ENCODE data around the gene DDX42.
"Not testable (repeated sequence)": the region's sequence is repeated elsewhere in the genome, so short reads cannot be mapped to it uniquely, and the experiment has no call there.

The DDX42 gene

DNA sequence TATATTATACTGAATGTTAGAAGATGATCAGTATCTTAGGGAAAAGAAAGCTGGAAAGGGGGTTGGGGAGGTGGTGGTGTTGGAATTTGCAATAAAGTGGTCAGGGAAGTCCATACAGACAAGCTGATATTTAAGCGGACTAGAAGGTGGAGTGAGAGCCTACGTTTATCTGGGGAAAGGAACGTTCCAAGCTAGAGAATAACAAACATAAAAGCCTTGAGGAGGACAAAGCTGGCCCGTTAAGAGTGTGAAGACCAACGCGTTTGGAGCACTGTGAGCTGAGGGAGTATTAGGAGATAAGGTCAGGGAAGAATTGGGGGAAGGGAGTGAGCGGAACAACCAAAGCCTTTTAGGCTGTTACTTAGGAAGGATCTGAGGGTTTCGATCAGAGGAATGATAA is 1.4 kb downstream of the DDX42 start:
- DNase-seq (ENCODE audit: low spot score) = no peak

DNA sequence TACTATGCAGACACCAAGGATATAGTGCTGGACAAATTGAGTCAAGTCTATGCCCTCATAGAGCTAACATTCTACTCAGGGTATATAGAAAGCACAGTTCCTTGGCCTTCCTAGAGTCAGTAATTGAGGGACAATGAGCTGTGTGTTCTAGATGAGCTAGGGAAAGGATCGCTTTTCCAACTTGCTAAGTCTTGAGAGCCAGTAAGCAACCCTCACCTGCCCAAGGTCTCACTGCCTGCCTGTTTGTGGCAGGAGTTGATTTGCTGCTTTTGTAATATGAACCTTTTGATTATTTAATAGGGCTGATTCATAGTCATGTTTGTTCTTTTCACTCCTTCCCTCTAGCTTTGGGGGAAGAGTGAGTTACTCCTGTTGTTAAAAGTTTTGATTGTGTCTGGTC is 6.5 kb downstream of the DDX42 start:
- no peak for DNase-seq (ENCODE audit: low spot score)

DNA sequence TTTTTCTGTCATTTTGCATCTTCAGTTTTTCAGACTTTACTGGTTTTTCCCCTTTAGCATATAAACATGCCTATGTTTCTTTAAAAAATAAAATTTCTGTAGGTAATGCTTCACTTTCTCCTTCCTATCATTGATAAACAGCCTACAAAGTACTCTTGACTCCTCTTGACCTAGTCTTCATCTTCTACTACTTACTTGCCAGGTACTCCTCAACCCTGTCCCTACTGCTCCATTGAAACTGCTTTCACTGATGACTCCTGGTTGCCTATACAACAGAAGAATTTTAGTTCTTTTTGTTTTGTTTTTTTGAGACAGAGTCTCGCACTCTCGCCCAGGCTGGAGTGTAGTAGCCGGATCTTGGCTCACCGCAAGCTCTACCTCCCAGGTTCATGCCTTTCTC is 7.0 kb downstream of the DDX42 start:
- no peak for DNase-seq (ENCODE audit: low spot score)

DNA sequence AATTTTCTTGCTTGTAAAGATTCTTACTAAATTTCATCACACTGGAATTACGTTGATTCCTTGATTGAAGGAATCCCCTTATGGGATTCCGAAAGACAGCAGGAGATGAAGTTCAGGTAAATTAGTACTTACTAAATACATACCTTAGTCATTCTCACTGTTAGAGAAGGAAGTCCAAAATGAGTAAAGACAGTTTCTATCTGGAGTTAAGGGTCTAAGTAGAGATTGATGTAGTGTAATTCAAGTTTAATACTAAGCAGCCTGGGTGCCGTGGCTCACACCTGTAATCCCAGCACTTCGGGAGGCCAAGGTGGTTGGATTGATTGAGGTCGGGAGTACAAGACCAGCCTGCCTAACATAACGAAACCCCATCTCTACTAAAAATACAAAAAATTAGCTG is 9.6 kb downstream of the DDX42 start:
- DNase-seq (ENCODE audit: low spot score) = no peak

DNA sequence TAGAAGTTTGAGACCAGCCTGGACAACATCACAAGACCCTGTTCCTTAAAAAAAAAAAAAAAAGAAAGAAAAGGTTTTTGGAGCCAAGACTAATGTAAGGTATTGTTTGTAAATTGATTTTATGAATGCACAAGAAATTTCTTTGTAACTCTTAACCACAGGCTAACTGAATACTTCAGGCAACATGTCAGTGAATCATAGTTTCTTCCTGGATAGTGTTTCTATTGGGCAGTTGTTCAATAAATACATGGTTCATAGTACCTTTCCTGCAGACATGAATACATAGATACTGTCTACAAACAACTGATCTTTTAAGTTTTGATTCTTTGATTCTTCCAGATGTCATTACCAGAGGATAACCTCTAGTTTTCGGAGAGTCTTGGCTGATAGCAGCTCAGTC is 11.6 kb downstream of the DDX42 start:
- DNase-seq (ENCODE audit: low spot score) = no peak

DNA sequence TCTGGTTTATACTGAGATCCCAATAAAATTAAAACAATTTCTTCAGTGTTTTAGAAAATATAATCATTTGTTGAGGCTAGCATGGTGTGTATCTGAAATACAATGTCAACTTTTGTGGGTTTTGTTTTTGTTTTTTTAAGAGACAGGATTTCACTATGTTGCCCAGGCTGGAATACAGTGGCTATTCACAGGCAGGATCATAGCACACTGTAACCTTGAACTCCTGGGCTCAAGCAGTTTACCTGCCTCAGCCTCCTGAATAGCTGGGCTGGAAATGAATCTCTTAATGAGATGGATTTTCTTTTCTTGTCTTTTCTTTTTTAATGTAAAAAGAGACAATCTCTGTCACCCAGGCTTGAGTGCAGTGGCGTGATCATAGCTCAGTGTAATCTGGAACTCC is 12.1 kb downstream of the DDX42 start:
- DNase-seq (ENCODE audit: low spot score) = no peak

DNA sequence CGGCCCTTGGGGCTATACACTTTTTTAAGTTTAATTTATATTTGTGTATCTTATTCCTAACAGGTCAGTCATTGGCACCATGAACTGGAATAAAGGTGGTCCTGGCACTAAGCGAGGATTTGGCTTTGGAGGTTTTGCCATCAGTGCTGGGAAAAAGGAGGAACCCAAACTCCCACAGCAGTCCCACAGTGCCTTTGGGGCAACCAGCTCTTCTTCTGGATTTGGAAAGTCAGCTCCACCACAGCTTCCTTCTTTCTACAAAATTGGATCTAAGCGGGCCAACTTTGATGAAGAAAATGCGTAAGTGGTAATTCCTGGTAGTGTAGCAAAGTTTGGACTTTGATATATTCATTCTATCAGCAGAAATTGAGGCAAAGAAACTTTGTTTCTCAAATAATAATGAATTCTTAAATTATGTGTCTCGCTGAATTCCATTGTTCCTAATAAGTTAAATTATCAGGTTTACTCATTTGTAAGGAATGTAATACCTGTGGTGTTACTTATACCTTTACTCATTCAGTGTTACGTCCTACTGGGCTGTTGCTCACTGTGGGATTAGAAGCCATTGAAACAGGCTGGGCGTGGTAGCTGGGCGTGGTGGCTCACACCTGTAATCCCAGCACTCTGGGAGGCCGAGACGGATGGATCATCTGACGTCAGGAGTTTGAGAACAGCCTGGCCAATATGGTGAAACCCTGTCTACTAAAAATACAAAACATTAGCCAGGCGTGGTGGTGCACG is 13.2 kb downstream of the DDX42 start:
- no peak for DNase-seq (ENCODE audit: low spot score)

DNA sequence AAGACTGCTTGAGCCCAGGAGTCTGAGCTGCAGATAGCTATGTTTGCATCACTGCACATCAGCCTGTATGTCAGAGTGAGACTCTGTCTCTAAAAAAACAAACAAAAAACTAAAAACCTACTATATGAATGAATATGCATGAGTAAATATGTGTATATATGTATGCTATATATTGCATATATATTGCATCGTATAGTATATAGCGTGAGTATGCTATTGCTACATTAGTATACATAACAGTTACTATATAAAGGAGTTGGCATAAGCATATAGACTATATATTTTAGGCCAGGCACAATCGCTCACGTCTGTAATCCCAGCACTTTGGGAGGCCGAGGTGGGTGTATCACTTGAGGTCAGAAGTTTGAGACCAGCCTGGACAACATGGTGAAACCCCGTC is 16.1 kb downstream of the DDX42 start:
- DNase-seq (ENCODE audit: low spot score) = no peak

DNA sequence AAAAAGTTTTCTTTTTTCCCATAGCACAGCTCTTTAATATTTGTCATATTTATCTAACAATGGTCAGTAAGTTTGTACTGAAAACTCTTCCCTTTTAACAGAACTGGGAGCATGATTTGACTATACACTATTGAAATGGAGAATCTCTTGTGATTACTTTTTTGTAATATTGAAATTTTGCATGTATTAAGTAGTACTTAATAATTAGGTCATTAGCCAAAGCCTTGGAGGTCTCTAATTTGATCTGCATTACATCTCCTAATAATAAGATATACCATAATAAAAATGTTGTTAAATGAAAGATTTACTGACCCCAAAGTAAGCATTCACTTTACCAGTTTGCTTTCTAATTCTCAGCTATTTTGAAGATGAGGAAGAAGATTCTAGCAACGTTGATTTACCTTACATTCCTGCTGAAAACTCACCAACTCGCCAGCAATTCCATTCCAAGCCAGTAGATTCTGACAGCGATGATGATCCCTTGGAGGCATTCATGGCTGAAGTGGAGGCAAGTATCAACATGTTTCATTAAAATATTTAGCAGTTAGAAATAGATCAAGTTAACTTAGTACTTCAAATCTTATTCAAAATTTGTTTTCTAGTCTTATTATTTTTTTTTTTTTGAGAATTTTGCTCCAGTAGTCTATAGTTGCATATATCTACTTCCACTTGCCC is 18.2 kb downstream of the DDX42 start:
- no peak for DNase-seq (ENCODE audit: low spot score)

DNA sequence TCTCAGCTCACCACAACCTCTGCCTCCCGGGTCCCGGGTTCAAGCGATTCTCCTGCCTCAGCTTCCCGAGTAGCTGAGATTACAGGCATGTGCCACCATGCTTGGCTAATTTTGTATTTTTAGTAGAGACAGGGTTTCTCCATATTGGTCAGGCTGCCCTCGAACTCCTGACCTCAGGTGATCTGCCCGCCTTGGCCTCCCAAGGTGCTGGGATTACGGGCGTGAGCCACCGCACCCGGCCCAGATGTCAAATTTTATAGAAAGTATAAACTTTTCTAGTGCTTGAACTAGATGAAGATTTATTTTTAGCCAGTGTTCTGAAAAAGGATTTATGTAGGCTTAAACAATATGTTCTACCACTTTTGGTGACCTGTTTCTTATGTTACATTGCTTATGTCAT is 22.4 kb downstream of the DDX42 start:
- DNase-seq (ENCODE audit: low spot score) = not testable (repeated sequence)

DNA sequence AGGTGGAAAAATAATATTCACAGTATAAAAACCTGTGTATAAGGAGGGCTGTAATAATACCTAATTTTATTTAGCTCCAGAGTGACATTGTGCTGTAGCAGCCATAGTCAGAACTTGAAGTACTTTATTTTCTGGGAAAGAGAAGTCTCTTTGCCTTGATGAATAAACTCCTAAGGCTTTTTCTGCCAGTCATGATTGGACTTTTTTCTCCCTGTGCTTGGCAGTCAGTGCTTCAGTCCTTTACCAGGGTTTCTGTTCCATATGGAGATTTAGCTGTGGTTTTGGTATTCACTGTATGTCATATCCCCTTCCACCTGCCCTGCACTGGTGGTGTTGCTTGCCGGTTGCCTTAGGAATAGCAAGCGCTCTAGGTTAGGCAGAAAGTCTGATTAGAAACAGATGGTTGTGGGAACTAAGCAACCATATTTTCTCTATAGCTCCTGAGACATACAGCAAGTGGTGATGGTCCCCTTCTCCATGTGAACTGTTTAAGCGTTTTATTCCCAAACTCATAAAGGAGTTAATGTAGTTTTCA is 24.7 kb downstream of the DDX42 start:
- DNase-seq (ENCODE audit: low spot score) = no peak

DNA sequence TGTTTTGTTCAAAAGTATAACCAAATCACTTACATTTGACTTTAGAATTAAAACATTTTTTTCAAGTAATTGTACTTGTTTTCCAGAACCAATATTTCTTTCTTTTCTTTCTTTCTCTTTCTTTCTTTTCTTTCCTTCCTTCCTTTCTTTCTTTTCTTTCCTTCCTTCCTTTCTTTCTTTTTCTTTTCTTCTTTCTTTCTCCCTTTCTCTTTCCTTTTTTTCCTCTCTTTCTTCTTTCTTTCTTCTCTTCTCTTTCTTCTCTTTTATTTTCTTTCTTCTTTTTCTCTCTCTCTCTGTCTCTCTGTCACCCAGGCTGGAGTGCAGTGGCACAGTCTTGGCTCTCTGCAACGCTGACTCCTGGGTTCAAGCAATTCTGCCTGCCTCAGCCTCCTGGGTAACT is 26.8 kb downstream of the DDX42 start:
- no peak for DNase-seq (ENCODE audit: low spot score)

DNA sequence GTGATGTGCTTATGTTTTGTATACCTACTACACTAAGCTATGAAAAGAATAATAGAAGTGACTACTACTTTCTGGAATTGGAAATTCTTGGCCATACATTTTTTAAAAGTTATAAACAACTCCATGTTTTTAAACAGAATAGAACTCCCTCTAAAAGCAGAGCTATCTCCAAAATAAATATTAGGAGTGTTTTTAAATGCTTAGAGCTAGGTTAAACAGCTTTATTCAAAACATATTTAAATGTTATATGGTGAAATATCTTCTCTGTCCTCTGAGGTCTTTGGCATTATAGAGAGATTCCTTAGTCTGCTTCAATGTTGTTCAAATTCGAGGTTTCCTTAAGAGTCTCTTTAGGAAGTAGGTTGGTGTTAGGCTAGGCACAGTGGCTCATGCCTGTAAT is 30.4 kb downstream of the DDX42 start:
- DNase-seq (ENCODE audit: low spot score) = no peak

DNA sequence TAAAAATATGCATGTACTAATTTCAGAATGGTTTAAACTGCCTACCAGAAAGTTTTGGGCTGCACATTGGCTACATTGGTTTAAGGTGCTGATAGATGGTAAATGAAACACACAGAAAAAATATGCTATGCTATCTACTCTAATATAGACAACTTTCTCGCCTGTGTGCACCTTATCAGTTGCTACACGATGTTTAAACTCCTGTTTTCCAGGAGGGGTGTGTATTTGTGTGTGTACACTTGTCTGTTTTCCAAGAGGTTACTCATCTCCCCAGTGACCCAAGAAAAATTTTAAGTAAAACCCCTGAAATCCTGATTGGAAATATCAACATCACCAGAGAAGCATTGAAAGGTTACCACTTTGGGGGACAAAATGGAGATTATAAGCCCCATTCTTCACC is 31.6 kb downstream of the DDX42 start:
- no peak for DNase-seq (ENCODE audit: low spot score)

DNA sequence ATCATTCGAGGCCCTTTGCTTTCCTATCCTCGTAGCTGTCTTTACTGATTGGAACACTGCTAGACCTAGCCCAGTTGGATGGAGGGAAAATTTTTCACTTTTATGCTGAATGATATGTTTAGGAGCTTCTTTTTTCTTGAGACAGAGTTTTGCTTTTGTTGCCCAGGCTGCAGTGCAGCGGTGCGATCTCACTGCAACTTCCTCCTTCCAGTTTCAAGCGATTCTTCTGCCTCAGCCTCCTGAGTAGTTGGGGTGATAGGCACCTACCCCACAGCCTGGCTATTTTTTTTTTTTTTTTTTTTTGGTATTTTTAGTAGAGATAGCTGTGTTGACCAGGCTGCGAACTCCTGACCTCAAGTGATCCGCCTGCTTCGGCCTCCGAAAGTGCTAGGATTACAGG is 36.0 kb downstream of the DDX42 start:
- no peak for DNase-seq (ENCODE audit: low spot score)

DNA sequence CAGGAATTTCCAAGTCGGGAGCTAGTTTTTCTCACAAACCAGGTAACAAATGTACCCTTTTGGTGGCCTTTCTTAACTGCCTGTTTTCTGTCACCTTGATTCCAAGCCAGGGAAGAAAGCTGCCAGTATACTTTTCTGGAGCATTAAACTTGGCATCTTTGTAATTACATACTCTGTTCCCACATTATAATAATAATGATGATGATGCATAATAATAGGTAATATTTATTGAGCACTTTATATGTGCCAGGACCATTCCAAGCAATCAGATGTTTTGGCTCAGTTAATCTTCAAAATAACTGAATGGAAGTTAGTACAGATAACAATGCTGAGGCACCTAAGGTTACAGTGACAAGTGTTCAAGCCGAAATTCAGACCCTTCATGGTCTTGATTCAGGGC is 42.2 kb downstream of the DDX42 start:
- no peak for DNase-seq (ENCODE audit: low spot score)

DNA sequence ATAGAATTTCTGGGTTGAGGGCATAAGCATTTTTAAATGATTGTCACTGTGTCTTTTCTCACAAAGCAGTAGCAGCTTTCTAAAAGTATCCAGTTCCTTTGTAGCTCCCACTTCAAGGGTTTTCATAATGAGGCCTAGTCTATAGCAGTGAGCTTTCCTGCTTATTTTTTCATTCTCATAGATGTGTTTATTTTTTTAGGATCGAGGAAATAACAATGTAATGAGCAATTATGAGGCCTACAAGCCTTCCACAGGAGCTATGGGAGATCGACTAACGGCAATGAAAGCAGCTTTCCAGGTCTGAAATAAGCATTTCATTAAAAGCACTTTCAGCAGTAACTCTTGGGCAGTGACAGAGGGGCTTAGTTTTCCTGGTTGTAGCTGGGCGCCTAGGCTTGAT is 42.7 kb downstream of the DDX42 start:
- no peak for DNase-seq (ENCODE audit: low spot score)

DNA sequence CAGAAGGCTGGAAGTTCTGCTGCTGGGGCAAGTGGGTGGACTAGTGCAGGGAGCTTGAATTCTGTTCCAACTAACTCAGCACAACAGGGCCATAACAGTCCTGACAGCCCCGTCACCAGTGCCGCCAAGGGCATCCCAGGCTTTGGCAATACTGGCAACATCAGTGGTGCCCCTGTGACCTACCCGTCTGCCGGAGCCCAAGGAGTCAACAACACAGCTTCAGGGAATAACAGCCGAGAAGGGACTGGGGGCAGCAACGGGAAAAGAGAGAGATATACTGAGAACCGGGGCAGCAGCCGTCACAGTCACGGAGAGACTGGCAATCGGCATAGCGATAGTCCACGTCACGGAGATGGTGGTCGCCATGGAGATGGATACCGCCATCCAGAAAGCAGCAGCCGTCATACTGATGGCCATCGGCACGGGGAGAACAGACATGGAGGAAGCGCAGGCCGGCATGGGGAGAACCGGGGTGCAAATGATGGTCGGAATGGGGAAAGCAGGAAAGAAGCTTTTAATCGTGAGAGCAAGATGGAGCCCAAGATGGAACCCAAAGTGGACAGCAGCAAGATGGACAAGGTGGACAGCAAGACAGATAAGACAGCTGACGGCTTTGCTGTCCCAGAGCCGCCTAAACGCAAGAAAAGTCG is 43.9 kb downstream of the DDX42 start:
- no peak for DNase-seq (ENCODE audit: low spot score)

DNA sequence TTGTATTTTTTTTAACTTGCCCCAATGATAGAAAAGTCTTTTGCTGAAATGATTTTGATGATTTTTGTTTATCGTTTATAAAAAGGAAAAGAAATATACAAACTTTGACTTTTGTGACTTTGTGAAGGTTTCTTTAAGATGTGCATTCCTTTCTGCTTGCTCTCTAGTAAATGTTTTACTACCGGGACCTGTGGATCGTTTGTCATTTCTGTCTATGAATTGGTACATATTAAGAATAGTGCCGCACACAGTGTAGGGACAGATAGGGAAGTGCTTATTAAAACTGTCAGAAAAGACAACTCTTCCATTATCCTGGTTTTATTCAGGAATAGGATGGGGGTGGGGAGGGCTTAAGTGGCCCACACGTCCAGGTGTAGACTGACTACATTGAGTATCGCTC is 45.2 kb downstream of the DDX42 start:
- no peak for DNase-seq (ENCODE audit: low spot score)

DNA sequence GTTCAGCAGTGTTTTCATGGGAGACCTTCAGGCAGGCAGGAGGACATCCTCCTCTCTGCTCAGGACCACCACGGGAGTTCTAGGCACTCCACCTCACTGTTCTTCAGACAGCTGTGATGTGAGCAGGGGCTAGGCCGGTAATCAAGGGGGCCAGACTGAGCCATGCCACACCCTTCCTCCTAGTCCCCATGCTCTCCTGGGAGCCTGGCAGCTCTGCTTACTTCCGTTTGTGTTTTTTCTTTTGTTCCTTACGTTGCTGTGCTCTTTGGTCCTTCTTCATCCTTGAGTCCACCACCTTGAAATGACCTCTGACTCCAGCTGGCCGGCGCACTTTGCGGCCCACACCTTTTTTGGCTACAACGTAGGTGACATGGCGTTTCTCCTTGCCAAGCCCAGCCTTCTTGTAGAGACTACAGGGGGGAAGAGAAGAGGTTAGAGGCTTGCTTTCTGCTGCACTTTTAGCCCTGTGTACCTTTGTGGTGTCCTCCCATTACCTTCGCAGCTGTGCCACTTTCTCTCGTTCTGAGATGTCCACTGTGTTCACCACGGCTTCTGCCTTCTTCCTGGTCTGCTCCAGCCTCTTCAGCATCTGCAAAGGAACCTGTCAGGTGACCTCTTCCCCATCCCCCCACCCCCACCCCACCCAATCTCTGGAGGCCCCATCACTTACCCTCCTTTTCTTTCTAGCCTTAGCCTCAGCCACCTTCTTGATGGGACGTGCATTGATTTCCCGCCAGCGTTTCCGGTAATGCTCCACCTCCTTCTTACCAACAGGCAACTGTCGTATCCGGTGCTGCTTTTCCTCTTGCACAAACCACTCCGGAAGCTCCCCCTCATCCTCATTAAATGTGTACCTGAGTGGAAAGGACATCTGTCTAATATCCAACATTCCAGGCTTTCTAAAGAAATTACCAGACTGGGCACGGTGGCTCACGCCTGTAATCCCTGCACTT is 45.9 kb downstream of the DDX42 start:
- no peak for DNase-seq (ENCODE audit: low spot score)

DNA sequence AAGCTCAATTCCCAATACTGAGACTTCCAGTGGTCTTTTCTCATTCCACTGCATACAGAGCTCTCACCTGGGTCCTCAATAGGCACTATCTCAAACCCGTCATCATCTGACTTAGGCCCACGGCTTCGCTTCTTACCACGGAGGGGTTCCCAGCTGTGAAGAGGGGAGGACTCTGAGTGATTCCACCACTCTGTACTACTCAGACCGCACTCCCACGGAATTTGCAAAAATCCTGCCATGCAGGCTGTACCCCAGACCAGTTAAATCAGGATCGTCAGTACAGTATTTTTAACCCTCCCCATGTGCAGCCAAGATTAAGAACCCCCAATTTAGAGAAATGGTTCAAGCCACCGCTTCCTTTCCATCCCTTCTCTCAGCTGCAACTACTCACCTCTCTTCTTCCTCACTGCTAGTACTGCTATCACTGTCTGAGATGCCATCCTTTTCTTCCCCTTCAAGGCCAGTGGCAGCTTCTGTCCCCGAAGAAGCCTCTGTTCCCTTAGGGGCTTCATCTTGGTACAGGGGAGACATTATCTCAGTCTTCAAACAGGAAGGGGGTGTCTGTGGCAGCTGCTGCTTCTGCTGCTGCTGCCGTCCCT is 47.1 kb downstream of the DDX42 start:
- no peak for DNase-seq (ENCODE audit: low spot score)

DNA sequence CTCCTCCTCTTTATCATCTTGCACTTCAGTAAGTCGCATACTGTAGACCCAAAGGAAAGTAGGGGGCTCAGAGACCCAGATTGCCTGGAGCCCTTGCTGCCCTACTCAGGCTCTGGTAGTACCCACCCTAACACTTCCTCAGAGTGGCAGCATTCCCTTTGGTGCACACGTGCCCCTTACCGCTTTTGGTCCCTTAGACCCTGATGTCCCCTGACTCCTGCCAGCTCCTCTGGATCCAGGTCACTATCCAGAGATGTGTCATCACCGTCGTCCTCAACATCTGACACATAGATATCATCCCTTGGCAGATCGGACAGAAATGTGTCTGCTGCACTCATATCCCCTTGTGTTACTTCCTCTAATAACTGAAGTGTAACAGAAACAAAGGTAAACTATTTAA is 47.8 kb downstream of the DDX42 start:
- DNase-seq (ENCODE audit: low spot score) = no peak

All from CD4-positive, alpha-beta T cell treated with Interleukin-2 at 100 ng/mL for 4 hours (primary cell).